GM18907 (cell line): ENCODE results near the gene RPS21.
A peak's percentile ranks its signal among the peaks of the same experiment; 100 is the strongest.
"Not testable (repeated sequence)": the region's sequence is repeated elsewhere in the genome, so short reads cannot be mapped to it uniquely, and the experiment has no call there.

Experiments used
- ATAC-seq: cut with Tn5 transposase; IDR thresholded peaks from one replicate; pipeline ENCODE4 v1.9.1; 2021; ENCODE audit warnings: mild to moderate bottlenecking, moderate library complexity; ENCODE audit not compliant: unreplicated experiment

Gene RPS21

GRCh38 chr20:62364911-62365736, 21.8 kb upstream of the RPS21 start:
- ATAC-seq = no peak

DNA sequence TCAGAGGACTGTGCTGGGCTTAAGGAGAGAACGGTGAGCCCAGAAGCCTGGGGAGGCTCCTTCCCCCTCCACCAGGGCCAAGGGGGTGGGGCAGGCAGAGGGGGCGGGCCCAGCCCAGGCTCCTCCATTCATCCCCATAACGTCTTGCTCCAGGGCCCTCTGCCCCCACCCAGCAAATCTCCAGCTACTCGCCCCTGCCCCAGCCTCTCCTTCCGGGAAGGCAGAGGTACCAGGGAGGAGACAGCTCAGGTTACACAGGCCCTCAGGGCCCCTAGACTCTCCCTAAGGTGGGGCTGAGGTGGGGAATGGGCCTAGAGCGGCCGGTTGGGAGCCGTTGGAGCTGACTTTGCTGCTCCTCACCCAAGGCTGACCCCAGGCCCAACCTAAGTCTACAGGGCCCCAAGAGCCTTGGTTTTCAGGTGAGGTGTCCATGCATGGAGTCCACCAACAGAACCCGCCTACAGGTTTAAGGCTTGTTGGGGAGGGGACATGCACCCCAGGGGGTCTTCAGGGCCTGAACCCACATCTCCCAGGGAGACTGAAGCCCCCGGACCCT, 21.0 kb upstream of the RPS21 start:
- ATAC-seq = no peak

DNA sequence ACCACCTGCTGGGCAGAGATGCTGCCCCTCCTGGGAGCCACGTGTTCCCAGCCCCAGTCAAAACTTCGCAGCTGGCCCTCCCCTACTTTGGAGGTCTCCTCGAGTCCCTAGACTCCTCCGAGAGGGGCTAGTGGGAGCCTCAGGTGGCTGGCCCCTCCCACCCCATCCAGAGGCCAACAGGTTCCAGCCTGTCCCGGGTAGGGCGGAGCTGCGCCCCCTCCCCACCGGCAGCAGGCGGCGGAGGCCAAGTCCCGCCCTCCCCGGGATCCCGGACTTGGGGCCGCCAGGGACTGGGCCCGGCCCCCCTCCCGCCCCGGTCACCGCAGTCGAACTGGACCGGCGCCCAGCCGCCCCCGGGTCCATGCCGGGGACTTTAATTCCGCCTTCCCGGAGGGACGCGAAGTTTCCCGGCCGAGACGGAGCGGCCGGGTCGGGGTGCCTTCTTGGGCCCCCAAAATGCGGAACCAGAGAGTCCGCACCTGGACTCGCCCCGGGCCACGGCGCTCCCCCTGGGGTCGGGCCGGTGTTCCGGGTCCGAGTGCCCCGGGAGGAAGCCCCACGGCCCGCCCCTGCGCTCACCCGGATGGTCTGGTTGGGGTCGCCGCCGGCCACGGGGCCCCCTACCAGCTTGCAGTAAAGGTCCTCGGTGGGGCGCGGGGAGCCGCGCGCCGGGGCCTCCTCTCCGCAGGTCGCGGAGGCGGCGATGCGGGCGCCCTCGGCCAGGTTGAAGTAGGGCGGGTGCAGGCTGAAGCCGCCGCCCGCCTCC, 20.4 kb upstream of the RPS21 start:
- no peak for ATAC-seq

- peak; percentile 35 for ATAC-seq
Measured at GRCh38 chr20:62367136-62367632, 19.7 kb upstream of the RPS21 start, which contains the start of gene LAMA5. LAMA5 (minus strand) TSS chr20:62367312; CDS start chr20:62367245, 67 bp downstream.

DNA sequence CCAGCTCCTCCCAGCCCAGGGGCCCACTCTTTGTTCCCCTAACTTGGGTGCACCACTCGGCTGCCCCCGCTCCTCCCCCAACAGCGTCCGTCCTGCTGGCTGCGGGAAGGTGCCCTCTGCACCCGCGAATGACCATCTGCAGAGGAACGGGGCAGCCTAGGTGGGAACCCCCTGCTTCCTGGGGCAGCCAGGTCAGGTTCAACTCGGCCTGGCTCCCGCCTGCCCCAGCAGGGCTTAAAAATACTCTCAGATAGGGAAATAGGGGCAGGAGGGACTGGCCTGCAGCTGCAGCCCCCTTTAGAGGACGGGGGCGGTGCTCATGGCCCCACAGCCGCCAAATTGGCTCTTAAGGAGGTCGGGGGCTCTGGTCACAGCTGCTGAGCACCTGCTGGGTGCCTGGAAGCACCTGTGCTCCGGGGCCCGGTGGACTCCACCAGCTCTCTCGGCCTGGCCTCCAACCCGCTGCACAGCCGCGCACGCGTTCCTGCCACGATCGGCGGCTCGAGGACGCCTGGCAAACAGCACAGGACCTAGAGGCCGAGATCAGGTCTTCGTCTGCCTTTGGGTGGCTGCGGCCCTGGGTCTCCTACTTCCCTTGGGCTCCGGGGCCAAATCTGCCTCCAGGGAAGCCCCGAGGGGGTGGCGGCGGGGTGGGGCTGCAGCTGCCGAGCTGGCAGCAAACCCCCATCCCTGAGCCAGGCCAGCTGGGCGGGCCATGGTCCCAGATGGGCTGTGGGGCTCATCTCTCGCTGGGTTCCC, 19.1 kb upstream of the RPS21 start:
- no peak for ATAC-seq

GRCh38 chr20:62368392-62368975, 18.4 kb upstream of the RPS21 start:
- no peak for ATAC-seq

DNA sequence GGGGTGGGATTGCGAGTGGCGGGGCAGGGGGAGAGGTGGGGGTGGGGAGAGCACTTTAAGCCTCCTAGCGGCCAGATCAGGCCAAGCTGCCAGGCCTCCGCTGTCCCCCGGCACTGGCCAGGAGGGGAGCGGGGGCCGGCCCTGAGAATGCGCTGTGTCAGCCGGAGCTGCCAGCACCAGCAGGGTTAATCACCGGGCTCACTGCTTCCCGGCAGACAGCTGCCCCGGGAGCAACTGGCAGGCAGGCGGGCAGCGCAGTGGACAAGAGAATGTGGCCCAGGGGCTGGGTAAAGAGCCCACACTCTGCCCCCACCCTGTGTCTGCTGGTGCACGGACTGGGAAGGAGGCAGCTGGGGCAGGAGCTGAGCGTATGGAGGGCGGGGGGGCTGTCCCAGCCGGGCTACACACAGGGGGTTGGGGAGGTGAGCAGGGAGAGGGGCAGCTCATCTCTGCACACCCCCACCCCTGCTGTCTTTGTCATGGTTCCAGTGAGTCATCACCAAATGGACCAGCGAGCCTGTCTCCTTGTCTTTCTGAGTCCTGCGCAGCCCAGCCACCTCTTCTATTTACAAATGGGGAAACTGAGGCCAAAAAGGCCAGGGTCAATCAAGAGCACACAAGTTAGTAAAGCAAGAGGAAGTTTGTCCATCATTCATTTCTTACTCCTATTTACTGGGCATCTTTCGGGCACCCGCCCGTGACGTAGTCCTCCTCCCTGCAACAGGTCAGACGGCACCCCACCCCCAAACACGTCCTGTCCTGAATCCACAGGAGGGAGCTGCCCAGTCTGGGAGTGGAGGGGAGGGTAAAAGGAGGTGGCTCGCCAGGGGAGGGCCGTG, 17.7 kb upstream of the RPS21 start:
- ATAC-seq = no peak

DNA sequence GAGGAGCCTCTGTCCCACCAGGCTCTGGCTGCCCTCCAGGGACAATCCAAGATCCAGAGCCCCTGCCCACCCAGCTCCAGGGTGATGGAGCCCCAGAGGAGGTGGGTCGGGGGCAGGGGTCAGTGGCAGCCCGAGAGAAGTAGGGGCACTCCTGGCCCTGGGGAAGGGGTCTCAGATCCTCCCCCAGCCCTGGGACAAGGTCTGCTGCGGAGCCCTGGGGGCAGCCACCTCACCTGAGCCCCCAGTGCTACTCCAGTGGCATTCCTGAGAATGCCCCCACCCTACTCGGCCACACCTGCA, 17.1 kb upstream of the RPS21 start:
- ATAC-seq = no peak

DNA sequence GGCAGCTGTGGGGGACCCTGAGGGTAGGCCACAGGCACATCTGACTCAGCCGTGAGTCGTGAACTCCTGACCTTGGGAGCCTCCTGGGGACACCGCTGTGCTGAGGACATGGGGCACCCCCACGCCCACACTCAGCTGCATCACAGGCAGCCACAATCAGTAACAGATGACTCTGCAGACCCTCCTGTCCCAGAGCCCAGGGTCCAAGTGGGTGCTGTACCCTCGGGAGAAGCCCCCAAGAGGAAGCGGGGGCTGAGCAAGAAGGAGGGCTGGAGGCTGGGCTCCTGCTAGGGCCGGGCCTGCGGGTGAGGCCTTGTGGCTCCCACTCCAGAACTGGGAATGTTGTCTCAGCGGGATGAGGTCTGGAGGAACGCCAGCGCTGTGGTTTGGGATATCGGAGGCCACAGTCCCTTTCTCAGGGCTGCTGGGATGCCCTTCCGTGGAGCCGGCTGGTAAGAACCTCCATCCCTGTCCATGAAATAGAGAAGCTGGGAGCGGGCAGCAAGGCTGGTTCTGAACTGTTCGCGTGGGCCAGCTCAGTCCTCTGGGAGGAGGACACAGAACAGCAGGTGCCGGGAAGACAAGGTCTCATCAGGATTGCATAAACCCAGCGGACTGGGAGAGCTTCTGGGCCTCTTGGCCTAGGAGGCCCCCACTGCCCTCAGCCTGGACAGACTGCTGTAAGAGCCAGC, 16.6 kb upstream of the RPS21 start:
- ATAC-seq = no peak

- ATAC-seq = no peak
Measured at GRCh38 chr20:62370807-62371587, 15.9 kb upstream of the RPS21 start.

GRCh38 chr20:62371588-62372041, 15.3 kb upstream of the RPS21 start:
- no peak for ATAC-seq

DNA sequence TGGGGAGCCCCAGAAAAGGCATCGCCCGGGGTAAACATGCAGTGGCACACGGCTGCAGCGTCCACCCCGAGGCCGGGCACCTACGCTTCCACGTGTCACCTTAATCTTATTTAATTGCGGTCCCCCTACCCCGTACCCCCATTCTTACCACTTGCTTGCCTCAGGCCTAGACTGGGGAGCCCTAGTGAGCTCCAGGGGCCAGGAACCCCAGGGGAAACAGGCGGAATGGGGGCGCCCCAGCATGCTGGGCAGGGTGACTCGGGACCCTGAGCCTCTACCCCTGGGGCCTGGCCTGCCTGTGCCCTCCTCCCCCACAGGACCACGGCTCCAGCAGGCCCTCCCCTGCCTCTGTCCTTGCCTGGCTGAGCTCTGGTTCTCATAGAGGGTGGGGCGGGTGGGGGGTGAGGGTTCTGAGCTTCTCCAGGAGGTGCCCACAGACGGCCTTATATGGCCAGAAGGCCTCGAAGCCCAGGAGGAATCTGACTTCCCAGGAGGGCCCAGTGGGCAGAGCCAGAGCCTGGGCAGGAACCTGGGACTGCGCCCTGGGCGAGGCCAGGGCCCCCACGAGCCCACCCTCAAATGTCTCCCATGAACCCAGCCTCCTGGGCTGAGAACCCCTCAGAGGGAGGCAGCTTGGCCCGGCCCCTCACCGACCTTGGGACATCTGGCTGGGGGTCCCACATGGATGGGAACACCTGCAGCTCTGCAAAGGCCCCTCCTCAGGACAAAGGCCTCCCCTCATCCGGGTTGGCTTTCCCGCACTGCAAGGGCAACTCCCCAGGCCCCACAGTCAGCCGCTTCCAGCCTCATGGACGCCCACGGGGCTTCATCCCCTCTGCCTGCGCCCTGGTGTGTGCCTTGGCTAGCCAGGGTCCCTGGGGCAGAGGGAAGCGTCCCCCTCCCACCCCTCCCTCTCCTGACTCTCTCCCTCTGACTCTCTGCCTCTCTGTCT, 14.6 kb upstream of the RPS21 start:
- no peak for ATAC-seq

DNA sequence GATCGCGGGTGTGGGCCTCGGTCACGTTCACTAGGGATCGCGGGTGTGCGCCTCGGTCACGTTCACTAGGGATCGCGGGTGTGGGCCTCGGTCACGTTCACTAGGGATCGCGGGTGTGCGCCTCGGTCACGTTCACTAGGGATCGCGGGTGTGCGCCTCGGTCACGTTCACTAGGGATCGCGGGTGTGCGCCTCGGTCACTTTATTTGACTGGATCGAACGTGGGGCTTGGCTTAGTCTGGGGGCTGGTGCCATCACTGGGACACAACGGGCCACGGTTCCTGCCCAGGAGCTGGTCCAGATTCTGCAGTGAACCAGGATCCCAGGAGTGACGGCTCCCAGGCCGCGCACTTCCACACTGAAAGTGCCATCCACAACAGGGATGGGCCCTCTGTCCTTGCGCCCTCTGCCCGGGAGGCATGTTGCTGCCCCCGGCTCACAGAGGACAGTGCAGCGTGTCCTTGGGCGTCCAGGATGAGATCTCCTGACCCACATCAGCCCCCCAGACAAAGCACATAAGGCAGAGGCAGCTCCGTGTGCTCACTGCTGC, 13.2 kb upstream of the RPS21 start:
- ATAC-seq = not testable (repeated sequence)

DNA sequence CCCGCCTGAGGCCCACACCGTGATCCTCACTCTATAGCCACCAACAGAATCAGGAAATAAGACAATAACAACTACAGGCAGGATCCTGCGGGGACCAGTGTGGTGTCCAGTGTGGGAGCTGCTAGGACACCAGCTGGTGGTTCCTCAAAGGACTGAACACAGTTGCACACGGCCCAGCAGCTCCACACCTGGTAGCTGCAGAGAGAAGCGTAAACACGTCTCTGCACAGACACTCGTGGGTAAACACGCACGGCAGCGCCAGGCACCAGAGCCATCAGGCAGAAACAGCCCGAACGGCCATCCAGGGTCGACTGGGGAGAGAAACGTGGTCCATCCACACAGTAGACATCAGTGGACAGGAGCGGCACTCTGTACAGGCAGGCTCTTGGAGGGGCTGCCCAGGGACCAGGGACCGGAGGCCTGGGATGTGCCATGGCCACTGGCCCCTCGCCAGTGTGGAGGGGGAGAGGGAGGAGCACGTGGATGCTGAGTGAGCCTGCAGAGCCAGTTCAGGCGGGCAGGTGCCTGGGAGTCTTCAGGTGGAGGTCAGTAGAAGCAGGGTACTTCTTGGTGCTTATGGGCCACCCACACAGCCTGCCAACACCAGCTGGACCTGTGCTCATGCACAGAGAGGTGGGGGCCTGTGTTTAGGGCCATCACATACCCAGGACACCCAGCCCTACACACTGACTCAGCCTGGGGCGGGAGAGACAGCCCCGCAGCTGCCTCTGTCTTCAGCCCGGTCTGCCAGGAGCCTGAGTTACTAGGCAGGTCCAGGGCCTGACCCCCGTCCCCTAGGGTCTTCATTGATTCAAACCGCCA, 12.4 kb upstream of the RPS21 start:
- no peak for ATAC-seq

GRCh38 chr20:62376112-62377063, 10.5 kb upstream of the RPS21 start:
- ATAC-seq = no peak
